Small intestine (tissue), 7 donors: ENCODE data around the gene NLRP14. TPM values are rescaled to one million over a fixed set of nuclear protein-coding genes. Genes with fewer than 3 reads are reported as not detected.

Experiments
- DNase-seq, 2 donors: peaks; one replicate each; pipeline versions ENCODE4 v3.0.0 to v3.0.0-alpha.2; 2013
- FAIRE-seq: peaks from 2 replicates; lab custom pipeline; 2012; peaks lifted over from hg19 to GRCh38; lab: Jason Lieb, UNC
- H3K27ac ChIP-seq, 3 donors: one replicate each; pipeline ENCODE4 v1.5.1; 2013; ENCODE audit warnings: low read length in 2 of 3, mild to moderate bottlenecking in 2 of 3, control low read depth in 1 of 3, inconsistent platforms in 1 of 3, low read depth in 1 of 3, moderate library complexity in 1 of 3
- H3K27me3 ChIP-seq, 3 donors: one replicate each; pipeline ENCODE4 v1.6.1; 2013; ENCODE audit warnings: low read length in 3 of 3, inconsistent platforms in 1 of 3; ENCODE audit not compliant: control insufficient read depth in 3 of 3, insufficient read depth in 3 of 3
- H3K36me3 ChIP-seq, 3 donors: one replicate each; pipeline ENCODE4 v1.6.1; 2013; ENCODE audit warnings: low read length in 3 of 3, inconsistent platforms in 1 of 3, low read depth in 1 of 3, mild to moderate bottlenecking in 1 of 3, moderate library complexity in 1 of 3; ENCODE audit not compliant: control insufficient read depth in 3 of 3, insufficient read depth in 2 of 3
- H3K4me1 ChIP-seq, 3 donors: one replicate each; pipeline ENCODE4 v1.6.1; 2013; ENCODE audit warnings: low read length in 2 of 3, inconsistent platforms in 1 of 3, low read depth in 1 of 3, mild to moderate bottlenecking in 1 of 3, moderate library complexity in 1 of 3; ENCODE audit not compliant: control insufficient read depth in 3 of 3, insufficient read depth in 2 of 3
- H3K4me3 ChIP-seq, 3 donors: one replicate each; pipeline ENCODE4 v1.5.1; 2013; ENCODE audit warnings: low read length in 3 of 3, control low read depth in 1 of 3, inconsistent platforms in 1 of 3, low read depth in 1 of 3, mild to moderate bottlenecking in 1 of 3, moderate library complexity in 1 of 3
- H3K9me3 ChIP-seq, 2 donors: one replicate each; pipeline ENCODE4 v1.6.1; 2013; ENCODE audit warnings: low read depth in 1 of 2, low read length in 1 of 2; ENCODE audit not compliant: control insufficient read depth in 2 of 2, insufficient read depth in 1 of 2
- WGBS, 3 donors: extraction: QIAGEN DNeasy Blood & Tissue Kit; methylation state at CpG; one replicate each; pipeline ENCODE4 v1.1.7; 2013; 5-methylcytosine and 5-hydroxymethylcytosine counted together
- polyA plus RNA-seq, 4 donors: library from polyadenylated mRNA; stranded (reverse) in 3 of 4; unstranded in 1 of 4; fragments of 200-250 nt in 3 of 4; fragments of 120-200 nt in 1 of 4; gene quantifications; one replicate each; pipeline versions ENCODE4 v1.2.1 to v1.2.3, GENCODE V29; 2013
- donor health status: healthy with polysubstance abuse.
- donor health status: control.
- donor health status: control.
- donor health status: Bipolar disorder and iron deficiency.
- donor health status: healthy.

The NLRP14 gene
- polyA plus RNA-seq, 4 donors: 0.03 to 0.97 TPM; not detected in 2

GRCh38 chr11:7062534-7062933, 42.3 kb downstream of the NLRP14 start:
- Histone ChIP-seq H3K9me3 (no peaks in the 10 kb centered on the region), H3K27me3 (no peaks in the 10 kb centered on the region), H3K4me3 (no peak overlapping the region), H3K36me3 (no peaks in the 10 kb centered on the region), H3K27ac (no peak overlapping the region), H3K4me1 (no peaks in the 10 kb centered on the region)
- FAIRE-seq (no peak), DNase-seq (no peak)
- WGBS, 3 donors: 92 to 94% (median 93%) methylated on average over 2 of the region's 2 CpGs

- Histone ChIP-seq H3K4me3 (no peak overlapping the region), H3K27ac (peak overlapping the region in 1 of 3 donors; percentile 77), H3K4me1 (peaks cover 0 to 21% (median 0%) of the 10 kb centered on the region in 3 donors), H3K27me3 (no peaks in the 10 kb centered on the region), H3K9me3 (peaks cover 0 to 4% of the 10 kb centered on the region in 2 donors), H3K36me3 (no peaks in the 10 kb centered on the region)
- WGBS, 3 donors: 34 to 50% (median 39%) methylated on average over 4 of the region's 4 CpGs
- FAIRE-seq (no peak), DNase-seq (peak in 1 of 2 donors; percentile 87)
Observed at GRCh38 chr11:7072401-7073028, 52.2 kb downstream of the NLRP14 start.

GRCh38 chr11:7077101-7077500, 56.8 kb downstream of the NLRP14 start:
- no peak for DNase-seq
- 73 to 75% (median 74%) methylated on average over 15 to 16 of the region's 16 CpGs for WGBS, 3 donors
- no peak overlapping the region for H3K27ac ChIP-seq
- H3K4me1 ChIP-seq: peaks cover 0 to 16% (median 0%) of the 10 kb centered on the region in 3 donors
- no peak for FAIRE-seq
- H3K36me3 ChIP-seq: no peaks in the 10 kb centered on the region
- peaks cover 0 to 16% of the 10 kb centered on the region in 2 donors for H3K9me3 ChIP-seq
- no peaks in the 10 kb centered on the region for H3K27me3 ChIP-seq
- no peak overlapping the region for H3K4me3 ChIP-seq

GRCh38 chr11:7079545-7080135, 59.4 kb downstream of the NLRP14 start:
- 52 to 75% (median 64%) methylated on average over 7 of the region's 7 CpGs for whole genome bisulfite sequencing, 3 donors
- DNase-seq (no peak), FAIRE-seq (no peak)
- peaks cover 0 to 5% (median 0%) of the 10 kb centered on the region in 3 donors for H3K27me3 ChIP-seq
- no peaks in the 10 kb centered on the region for H3K4me1 ChIP-seq
- no peaks in the 10 kb centered on the region for H3K36me3 ChIP-seq
- no peak overlapping the region for H3K4me3 ChIP-seq
- peaks cover 0 to 16% of the 10 kb centered on the region in 2 donors for H3K9me3 ChIP-seq
- H3K27ac ChIP-seq: no peak overlapping the region

DNA sequence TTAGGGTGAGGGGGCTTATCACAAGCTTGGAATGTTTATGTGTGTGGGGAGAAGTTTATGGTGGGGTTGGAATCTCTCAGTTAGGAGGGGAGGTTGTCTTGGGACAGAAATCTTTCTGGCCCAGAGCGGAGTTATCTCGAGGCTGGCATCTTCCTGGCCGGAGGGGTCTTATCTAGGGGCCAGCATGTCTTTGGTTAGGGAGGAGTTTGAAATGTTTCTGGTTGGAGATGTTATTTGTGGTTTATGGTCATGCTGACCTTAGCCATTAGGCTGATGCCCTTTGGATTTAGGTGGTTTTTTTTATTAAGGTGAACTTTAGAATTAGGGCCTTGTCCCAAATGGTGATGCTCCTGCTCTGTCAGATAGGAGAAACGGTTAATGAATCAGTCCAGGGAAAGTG, 60.6 kb downstream of the NLRP14 start:
- 70 to 75% (median 74%) methylated on average over 4 of the region's 4 CpGs for WGBS, 3 donors
- H3K27ac ChIP-seq: no peak overlapping the region

GRCh38 chr11:7081441-7081840, 61.2 kb downstream of the NLRP14 start:
- FAIRE-seq: no peak

More for the DNA sequence above, 60.6 kb downstream of the NLRP14 start:
- peaks cover 0 to 5% (median 0%) of the 10 kb centered on the region in 3 donors for H3K27me3 ChIP-seq
- no peak for FAIRE-seq
- H3K4me1 ChIP-seq: no peaks in the 10 kb centered on the region
- DNase-seq: no peak
- no peaks in the 10 kb centered on the region for H3K36me3 ChIP-seq
- H3K4me3 ChIP-seq: no peak overlapping the region
- H3K9me3 ChIP-seq: peaks cover 0 to 16% of the 10 kb centered on the region in 2 donors

DNA sequence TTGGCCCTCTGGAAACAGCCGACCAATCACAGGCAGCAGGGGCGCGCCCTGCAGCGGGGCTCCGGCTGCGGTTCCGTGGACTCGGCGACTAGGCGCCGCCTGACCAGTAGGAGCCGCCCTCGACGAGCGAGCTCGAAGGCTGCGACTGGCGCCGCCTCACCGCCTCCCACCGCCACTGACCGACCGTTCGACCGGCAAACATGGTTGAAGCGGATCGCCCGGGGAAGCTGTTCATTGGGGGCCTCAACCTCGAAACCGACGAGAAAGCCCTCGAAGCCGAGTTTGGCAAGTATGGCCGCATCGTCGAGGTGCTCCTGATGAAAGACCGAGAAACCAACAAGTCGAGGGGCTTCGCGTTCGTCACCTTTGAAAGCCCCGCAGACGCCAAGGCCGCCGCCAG, 68.6 kb downstream of the NLRP14 start, which contains the start of gene RBMXL2:
Gene RBMXL2 (plus strand): TSS at position 78 of the 400 bp plus-strand sequence. CDS start 123 bp downstream, at position 201.
- H3K4me3 ChIP-seq: no peak within 1 kb of the TSS
- H3K4me1 ChIP-seq: no peaks in the 10 kb centered on the region
- H3K27ac ChIP-seq: no peak within 1 kb of the TSS
- WGBS, 3 donors: 65 to 83% (median 80%) methylated on average over 40 to 45 of the region's 45 CpGs
- H3K9me3 ChIP-seq: peaks cover 0 to 12% of the 10 kb centered on the region in 2 donors
- H3K27me3 ChIP-seq: peaks cover 0 to 17% (median 5%) of the 10 kb centered on the region in 3 donors
- no peaks in the 10 kb centered on the region for H3K36me3 ChIP-seq
- DNase-seq (no peak), FAIRE-seq (no peak)

More at GRCh38 chr11:7081441-7081840, 61.2 kb downstream of the NLRP14 start:
- no peak for DNase-seq
- H3K36me3 ChIP-seq: no peaks in the 10 kb centered on the region
- H3K27ac ChIP-seq: no peak overlapping the region
- peaks cover 0 to 16% of the 10 kb centered on the region in 2 donors for H3K9me3 ChIP-seq
- WGBS, 3 donors: 53 to 89% (median 65%) methylated on average over 1 of the region's 1 CpG
- no peak overlapping the region for H3K4me3 ChIP-seq
- H3K4me1 ChIP-seq: no peaks in the 10 kb centered on the region
- peaks cover 0 to 5% (median 0%) of the 10 kb centered on the region in 3 donors for H3K27me3 ChIP-seq

- H3K4me3 ChIP-seq: no peak overlapping the region
- H3K4me1 ChIP-seq: no peaks in the 10 kb centered on the region
- H3K9me3 ChIP-seq: peaks cover 0 to 12% of the 10 kb centered on the region in 2 donors
- DNase-seq: no peak
- H3K36me3 ChIP-seq: no peaks in the 10 kb centered on the region
- no peak overlapping the region for H3K27ac ChIP-seq
- H3K27me3 ChIP-seq: peaks cover 0 to 13% (median 5%) of the 10 kb centered on the region in 3 donors
- 82 to 92% (median 92%) methylated on average over 103 to 111 of the region's 111 CpGs for WGBS, 3 donors
- FAIRE-seq: no peak
Observed at GRCh38 chr11:7089328-7090251, 69.3 kb downstream of the NLRP14 start.
